HG03135 (cell line): ENCODE results near the gene HEXA.

Experiments
- ATAC-seq: cut with Tn5 transposase; IDR thresholded peaks from one replicate; pipeline ENCODE4 v1.9.1; 2021; ENCODE audit warnings: mild to moderate bottlenecking, moderate library complexity; ENCODE audit not compliant: unreplicated experiment

The HEXA gene

DNA sequence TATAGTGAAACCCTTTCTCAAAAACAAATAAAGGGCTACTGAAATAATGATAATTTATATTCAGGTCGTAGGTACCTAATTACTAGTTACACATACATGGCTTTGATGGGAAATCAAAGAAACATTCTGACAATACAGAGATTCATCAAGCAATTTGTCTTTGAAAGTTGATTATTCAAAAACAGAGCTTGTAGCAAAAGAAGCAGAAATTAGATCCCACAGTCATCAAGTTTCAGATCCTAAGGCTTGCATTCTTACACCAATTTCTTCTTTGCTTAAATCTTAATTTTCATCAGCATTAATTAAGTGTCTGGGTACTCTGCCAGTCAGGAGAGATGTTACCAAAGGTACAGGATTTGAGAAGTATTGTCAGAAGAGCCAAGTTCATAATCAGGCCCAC lies 1.5 kb upstream of the HEXA start:
- ATAC-seq: no peak

- peak; percentile 29 for ATAC-seq
These were observed 341 bp downstream of the HEXA start for GRCh38 chr15:72375501-72375845.

DNA sequence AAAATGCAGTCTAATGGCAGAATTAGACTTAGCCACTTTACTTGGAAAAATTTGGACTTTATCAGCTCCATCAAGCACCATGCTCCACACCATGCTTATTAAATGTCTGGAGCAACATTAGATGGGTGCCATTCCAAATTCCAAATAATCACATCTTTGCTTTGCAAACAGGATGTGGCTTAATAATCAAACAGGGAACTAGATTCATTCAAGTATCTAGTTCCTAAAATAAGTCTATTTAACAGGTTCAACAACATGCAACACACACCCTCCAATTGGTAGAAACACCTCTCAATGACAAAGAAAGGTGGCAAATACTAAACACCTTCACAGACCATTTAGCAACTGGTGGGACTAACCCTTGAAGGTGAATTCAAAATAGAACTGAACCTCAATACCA lies 3.5 kb downstream of the HEXA start:
- no peak for ATAC-seq

GRCh38 chr15:72369964-72370363 lies 5.8 kb downstream of the HEXA start:
- ATAC-seq: no peak

DNA sequence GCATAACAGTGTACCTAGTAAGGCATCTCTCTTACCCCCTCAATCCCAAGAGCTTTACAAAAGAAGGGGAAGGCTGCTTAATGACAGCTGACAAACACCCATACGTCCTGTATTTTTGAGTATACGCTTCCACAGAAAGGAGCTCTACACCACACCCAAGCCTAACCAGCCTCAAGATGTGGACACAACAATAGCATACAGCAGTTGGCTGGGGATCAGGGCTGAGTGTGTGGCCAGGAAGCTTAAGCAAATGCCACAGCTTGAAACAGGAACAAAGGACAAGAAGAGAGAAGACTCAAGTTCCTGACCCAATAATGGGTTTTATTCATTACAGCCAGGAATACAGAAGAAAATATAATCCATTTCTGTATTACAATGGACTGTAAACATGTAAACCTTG lies 6.9 kb downstream of the HEXA start:
- no peak for ATAC-seq

DNA sequence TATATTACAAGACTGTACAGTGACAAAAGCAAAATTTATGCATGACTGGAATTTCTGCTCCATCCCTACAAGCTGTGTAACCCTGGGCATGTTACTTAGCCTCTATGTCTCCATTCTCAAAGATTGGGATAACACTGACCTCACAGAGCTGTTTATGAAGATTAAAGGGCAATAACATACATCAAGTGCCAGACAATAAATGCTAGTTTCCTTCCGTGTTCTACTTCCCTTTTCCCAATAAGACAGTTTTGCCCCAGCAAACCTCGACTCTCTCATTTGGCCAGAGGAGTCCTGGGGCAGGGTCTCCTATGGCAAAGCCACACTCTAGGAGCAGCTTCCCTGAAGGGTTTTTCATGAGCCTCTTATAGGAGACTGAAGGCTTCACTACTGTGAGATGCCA lies 7.5 kb downstream of the HEXA start:
- no peak for ATAC-seq

- peak; percentile 81 for ATAC-seq
These were observed 10.0 kb downstream of the HEXA start for GRCh38 chr15:72365844-72366243.

DNA sequence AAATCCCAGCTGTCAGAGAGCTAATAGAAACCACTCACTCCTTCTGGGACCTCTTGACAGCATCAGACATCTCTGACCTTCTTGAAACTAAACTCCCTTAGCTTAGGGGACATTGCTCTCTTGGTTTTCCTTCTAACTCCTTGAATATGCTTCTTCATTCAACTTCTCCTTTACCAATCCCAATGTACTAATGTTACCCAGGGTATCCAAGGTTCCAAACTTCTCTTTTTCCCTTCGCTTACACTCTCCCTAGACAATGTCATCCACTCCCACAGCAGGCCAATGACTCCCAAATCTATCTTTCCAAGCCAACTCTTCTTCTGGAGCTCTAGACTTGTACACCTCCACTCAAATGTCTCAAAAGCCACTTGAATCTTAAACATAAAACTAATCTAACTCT lies 14.6 kb downstream of the HEXA start:
- no peak for ATAC-seq

DNA sequence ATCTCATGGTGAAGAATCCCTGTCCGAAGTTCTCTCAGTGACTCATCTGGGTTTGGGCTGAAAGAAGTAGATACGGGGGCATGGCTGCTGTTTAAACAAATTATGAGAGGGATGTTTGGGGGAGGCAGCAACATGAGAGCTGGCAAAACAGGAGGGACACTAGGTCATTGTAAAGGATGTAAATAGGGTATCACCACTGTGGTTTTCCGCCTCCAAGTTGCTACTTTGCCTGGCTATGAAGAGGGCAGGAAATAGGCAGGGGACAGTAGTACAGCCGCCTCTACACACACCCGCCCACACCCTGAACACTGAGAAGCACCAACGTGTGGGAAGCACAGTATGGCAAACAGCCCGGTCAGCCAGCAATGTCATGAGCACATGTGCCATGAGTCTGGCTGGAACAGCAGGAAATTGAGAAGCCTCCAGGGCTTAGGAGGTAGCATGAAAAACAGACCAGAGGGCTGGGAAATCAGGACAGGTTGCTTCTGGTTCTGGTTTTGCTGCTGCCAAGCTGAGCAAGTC lies 17.1 kb downstream of the HEXA start:
- no peak for ATAC-seq

GRCh38 chr15:72358121-72358520 lies 17.7 kb downstream of the HEXA start:
- no peak for ATAC-seq

- no peak for ATAC-seq
These were observed 21.3 kb downstream of the HEXA start for GRCh38 chr15:72354496-72354895.

GRCh38 chr15:72353266-72353665 lies 22.5 kb downstream of the HEXA start:
- ATAC-seq: no peak

DNA sequence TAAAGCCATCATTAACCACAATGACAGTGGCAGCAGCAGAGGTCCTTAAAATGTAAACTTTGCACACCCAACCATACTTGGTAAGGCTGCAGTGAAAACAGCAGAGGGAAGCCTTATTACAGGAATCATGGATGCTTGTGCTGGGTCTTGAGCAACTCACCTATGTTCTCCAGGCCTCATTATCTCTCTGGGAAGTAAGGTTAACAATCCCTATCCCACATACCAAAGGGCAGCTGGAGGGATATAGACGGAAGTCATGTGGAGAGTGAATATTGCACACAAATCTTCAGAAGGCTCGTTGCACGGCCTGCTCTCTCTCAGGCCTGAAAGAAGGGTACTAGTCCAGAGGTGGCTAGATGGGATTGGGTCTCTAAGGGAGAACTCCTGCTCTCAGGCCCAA lies 30.0 kb downstream of the HEXA start:
- ATAC-seq: no peak

DNA sequence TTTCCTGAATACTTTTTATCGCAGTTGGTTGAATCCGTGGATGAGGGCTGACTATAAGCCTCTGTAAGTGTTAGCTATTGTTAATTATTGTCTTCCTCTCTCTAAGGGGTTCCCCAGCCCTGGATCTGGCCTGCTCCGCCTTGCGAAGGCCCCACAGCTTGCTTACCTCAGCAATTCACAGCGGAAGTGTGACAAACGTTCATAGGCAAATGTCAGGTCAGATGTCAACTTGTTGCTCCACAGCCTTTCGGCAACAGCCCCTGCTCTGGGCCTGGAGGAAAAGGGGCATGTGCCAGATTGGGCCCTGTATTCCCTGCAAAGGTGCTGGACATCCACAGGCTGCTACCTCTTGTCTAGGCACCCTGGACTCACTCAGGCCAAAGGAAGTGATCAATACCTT lies 30.5 kb downstream of the HEXA start:
- no peak for ATAC-seq

DNA sequence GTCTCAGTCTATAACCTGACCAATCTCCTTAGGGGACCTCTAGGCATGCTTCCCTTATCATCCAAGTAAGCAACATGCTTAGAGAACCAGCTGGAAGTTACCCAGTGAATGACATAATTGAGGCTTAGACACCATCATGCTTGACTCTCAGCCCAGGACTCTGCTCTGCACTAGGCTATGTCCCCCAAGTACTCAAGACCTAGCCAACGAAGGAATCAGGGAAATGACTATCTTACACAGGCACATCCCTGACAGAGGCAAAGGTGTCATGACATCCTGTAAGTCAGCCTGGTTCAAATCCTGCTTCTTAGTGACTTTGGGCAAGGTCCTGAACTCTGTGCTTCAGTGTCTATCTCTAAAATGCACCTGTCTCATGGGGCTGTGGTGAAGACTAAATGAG lies 31.2 kb downstream of the HEXA start:
- ATAC-seq: no peak

DNA sequence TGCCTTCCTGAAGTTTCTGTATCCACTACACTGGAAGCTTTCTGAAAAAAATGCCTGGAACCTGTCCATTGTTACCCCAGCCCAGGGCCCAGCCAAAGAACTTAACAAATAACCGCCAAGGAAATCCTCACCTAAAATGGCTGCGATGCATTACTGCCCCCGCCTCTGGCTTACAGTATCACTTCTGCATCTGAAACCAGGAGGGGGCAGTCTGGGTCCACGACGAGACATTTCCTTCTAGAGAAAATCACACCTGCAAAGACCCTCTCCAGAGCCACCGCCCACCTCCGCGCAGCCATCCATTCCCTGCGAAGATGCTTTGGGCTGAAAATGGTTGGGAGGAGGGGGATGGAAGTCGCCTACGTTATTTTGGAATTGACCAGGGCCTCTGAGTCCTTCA lies 33.4 kb downstream of the HEXA start:
- ATAC-seq: no peak

DNA sequence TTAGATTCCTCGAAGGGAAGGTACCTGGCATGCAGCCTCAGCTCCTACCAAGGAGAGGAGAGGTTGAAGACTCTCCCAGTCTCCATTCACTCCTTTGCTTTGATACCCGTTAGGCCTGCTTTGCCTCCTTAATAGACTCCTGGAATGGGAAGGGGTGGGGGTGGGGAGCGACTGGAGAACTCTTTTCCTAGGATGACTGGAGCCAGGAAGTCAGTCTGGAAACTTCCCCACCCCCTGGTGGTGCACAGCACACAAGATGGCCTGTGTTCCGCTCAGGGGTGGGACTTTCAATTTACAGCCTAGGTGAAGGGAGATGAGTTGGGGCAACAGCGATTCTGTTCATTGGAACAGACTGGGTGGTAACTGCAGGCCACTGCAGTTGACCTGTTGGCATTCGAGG lies 34.5 kb downstream of the HEXA start:
- ATAC-seq: no peak

DNA sequence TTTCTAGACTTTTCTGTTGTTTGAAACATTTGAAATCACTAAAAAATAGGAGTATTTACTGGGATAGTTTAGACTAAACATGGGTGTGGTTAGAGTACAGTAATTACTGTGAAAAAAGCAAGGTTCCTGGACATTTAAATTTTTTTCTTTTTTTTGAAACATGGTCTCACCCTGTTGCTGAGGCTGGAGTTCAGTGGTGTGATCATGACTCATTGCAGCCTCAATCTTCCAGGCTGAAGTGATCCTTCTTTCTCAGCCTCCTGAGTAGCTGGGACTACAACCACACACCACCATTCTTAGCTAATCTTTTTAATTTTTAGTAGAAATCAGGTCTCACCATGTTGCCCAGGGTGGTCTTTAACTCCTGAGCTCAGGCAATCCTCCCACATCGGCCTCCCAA lies 35.4 kb downstream of the HEXA start:
- no peak for ATAC-seq

- no peak for ATAC-seq
These were observed 36.0 kb downstream of the HEXA start for GRCh38 chr15:72339777-72340177.

- no peak for ATAC-seq
These were observed 37.0 kb downstream of the HEXA start for GRCh38 chr15:72338617-72339321.

- no peak for ATAC-seq
These were observed 37.7 kb downstream of the HEXA start for GRCh38 chr15:72338148-72338547.

DNA sequence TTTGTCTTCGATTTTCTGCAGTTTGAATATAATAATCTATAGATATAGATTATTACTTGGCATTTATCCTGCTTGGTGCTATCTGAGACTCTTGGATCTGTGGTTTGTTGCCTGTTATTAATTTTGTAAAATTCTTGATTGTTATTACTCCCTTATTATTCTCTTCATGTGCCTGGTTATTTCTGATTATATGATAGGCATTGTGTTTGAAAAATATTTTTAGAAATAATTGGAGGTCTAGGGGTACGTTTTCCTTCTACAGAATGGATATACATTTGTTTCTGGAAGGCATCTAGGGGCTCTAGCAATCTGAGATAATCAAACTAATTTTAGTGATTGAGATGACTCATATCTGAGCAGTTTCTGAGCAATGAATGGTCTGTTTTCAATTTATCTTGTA lies 41.0 kb downstream of the HEXA start:
- ATAC-seq: no peak

GRCh38 chr15:72331021-72331420 lies 44.8 kb downstream of the HEXA start:
- ATAC-seq: no peak
